Sigmoid colon (tissue), 4 donors: ENCODE data around the gene FAR1.

Experiments used
- CTCF ChIP-seq, 4 experiments: fragments of 450-650 bp in 3 of 4; fragments of 200-600 bp in 1 of 4; IDR thresholded peaks; one replicate each; pipeline ENCODE4 v1.5.1; 2016 to 2019; ENCODE audit warnings: antibody characterized with exemption in 4 of 4, mild to moderate bottlenecking in 3 of 4, moderate library complexity in 2 of 4
- POLR2AphosphoS5 ChIP-seq, 4 donors: sonication (generic); formaldehyde crosslinking; IDR thresholded peaks; one replicate each; pipeline ENCODE4 v1.6.1; 2017; ENCODE audit warnings: antibody characterized with exemption in 4 of 4

DNA sequence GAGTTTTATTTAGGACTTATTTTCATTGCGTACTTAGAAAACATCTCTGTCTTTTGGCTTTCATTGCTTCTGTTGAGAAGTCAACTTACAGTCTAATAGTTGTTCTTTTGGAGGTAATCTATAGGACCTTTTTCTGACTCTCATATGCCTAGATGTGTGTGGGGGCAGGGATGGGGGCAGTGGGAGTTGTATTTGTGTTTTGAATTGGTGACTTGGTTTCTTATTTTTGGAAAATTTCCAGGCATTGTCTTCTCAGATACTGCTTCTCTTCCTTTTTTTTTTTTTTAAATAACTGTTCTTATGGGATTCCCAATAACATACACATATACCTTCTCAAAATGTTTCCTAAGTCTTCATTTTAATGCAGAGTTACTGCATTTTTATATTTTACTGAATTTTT lies 58.0 kb downstream of the FAR1 start:
- TF ChIP-seq CTCF (IDR thresholded peaks at IDR 0.05) = no peak
- TF ChIP-seq POLR2AphosphoS5 (IDR thresholded peaks at IDR 0.05) = no peak
